Keratinocyte (primary cell): ENCODE results near the gene TNNT3. TPM values are rescaled to one million over a fixed set of nuclear protein-coding genes. Genes with fewer than 3 reads are reported as not detected.
A peak's percentile ranks its signal among the peaks of the same experiment; 100 is the strongest.

Experiments
- DNase-seq: peaks from one replicate; pipeline ENCODE4 v3.0.0-alpha.2; 2011; ENCODE audit warnings: low read depth, missing footprints, low spot score
- FAIRE-seq: peaks from 2 replicates; lab custom pipeline; 2011; peaks lifted over from hg19 to GRCh38; lab: Jason Lieb, UNC
- H2AFZ ChIP-seq: 2 replicates; pipeline ENCODE4 v1.6.0; 2012; ENCODE audit warnings: low read length, control low read depth, inconsistent platforms; ENCODE audit not compliant: control insufficient read depth
- H3K27ac ChIP-seq: 2 replicates; pipeline ENCODE4 v1.5.1; 2011; ENCODE audit warnings: low read length; ENCODE audit not compliant: control insufficient read depth, insufficient read depth
- H3K27me3 ChIP-seq: 3 replicates; pipeline ENCODE4 v1.6.0; 2011; ENCODE audit warnings: low read length; ENCODE audit not compliant: control insufficient read depth, insufficient read depth; ENCODE audit errors: extremely low read depth
- H3K36me3 ChIP-seq, 2 experiments: 2 replicates in 1 of 2; 3 replicates in 1 of 2; pipeline ENCODE4 v1.5.1; 2011; ENCODE audit warnings: low read length in 2 of 2, mild to moderate bottlenecking in 1 of 2; ENCODE audit not compliant: control insufficient read depth in 2 of 2, insufficient read depth in 2 of 2; ENCODE audit errors: extremely low read depth in 1 of 2
- H3K4me1 ChIP-seq: 3 replicates; pipeline ENCODE4 v1.5.1; 2011; ENCODE audit warnings: low read length; ENCODE audit not compliant: control insufficient read depth, insufficient read depth; ENCODE audit errors: extremely low read depth
- H3K4me2 ChIP-seq: 3 replicates; pipeline ENCODE4 v1.6.0; 2011; ENCODE audit warnings: low read depth, low read length; ENCODE audit not compliant: control insufficient read depth, insufficient read depth; ENCODE audit errors: extremely low read depth
- H3K4me3 ChIP-seq, 3 experiments: fragments of 200-600 bp in 1 of 3; sonication (generic) in 1 of 3; 2 replicates in 2 of 3; 3 replicates in 1 of 3; pipeline ENCODE4 v1.5.1; 2011 to 2016; ENCODE audit warnings: low read length in 3 of 3, mild to moderate bottlenecking in 3 of 3, control low read depth in 2 of 3, inconsistent platforms in 1 of 3, low read depth in 1 of 3, mixed read lengths in 1 of 3, mixed run types in 1 of 3, moderate library complexity in 1 of 3; ENCODE audit not compliant: control insufficient read depth in 2 of 3, insufficient read depth in 2 of 3; ENCODE audit errors: extremely low read depth in 1 of 3
- H3K79me2 ChIP-seq: 2 replicates; pipeline ENCODE4 v1.6.0; 2012; ENCODE audit warnings: low read length; ENCODE audit not compliant: control insufficient read depth, insufficient read depth
- H3K9ac ChIP-seq: 3 replicates; pipeline ENCODE4 v1.6.0; 2011; ENCODE audit warnings: low read length; ENCODE audit not compliant: control insufficient read depth, insufficient read depth; ENCODE audit errors: extremely low read depth
- H3K9me1 ChIP-seq: 3 replicates; pipeline ENCODE4 v1.6.0; 2011; ENCODE audit warnings: low read length; ENCODE audit not compliant: control insufficient read depth, insufficient read depth; ENCODE audit errors: extremely low read depth
- H3K9me3 ChIP-seq: 2 replicates; pipeline ENCODE4 v1.5.1; 2012; ENCODE audit warnings: low read depth, low read length; ENCODE audit not compliant: control insufficient read depth
- H4K20me1 ChIP-seq: 3 replicates; pipeline ENCODE4 v1.6.0; 2011; ENCODE audit warnings: low read length; ENCODE audit not compliant: control insufficient read depth, insufficient read depth; ENCODE audit errors: extremely low read depth
- CTCF ChIP-seq, 3 experiments: IDR thresholded peaks in 1 of 3; conservative IDR thresholded peaks in 1 of 3; optimal IDR thresholded peaks in 1 of 3; 2 replicates in 2 of 3; 3 replicates in 1 of 3; pipeline versions ENCODE3 to v1.5.1; 2011; ENCODE audit warnings: low read length in 3 of 3, mild to moderate bottlenecking in 3 of 3, moderate library complexity in 2 of 3, control low read depth in 1 of 3, inconsistent platforms in 1 of 3; ENCODE audit not compliant: insufficient read depth in 2 of 3; ENCODE audit errors: extremely low read depth in 1 of 3
- EZH2 ChIP-seq: IDR thresholded peaks from one replicate; pipeline ENCODE4 v1.6.1; 2012; ENCODE audit warnings: inconsistent platforms, mild to moderate bottlenecking, low read length, moderate library complexity
- dilution Hi-C: fragments of 300-500 bp; cut with MboI; formaldehyde crosslinking; loops from one replicate; pipeline ENCODE4 v1.7.0; 2020; ENCODE audit warnings: low sequenced_read_pairs; ENCODE audit not compliant: extremely low pct_ligation_motif_present
- polyA plus RNA-seq, 5 experiments: library from polyadenylated mRNA; depleted of rRNA in 3 of 5; stranded (reverse) in 3 of 5; stranded (forward) in 1 of 5; unstranded in 1 of 5; fragments of >200 nt; gene quantifications; 1 replicate in 1 of 5; 2 replicates in 3 of 5; 3 replicates in 1 of 5; pipeline versions ENCODE4 v1.2.1 to v1.2.3, GENCODE V29; 2011 to 2012; ENCODE audit warnings: missing spikeins in 2 of 5, low read depth in 1 of 5, low replicate concordance in 1 of 5

TNNT3 gene
- polyA plus RNA-seq, 1 donor (not counting 4 experiments of a cell fraction or from before 2014, with no cell fraction given): 0.09 TPM

GRCh38 chr11:1881442-1882264 is 37.9 kb upstream of the TNNT3 start:
- no peaks in the 10 kb centered on the region for H3K9me1 ChIP-seq
- no peak overlapping the region for H3K4me2 ChIP-seq
- no peaks in the 10 kb centered on the region for H4K20me1 ChIP-seq
- H3K9ac ChIP-seq: no peak overlapping the region
- TF ChIP-seq CTCF (optimal IDR thresholded peaks at IDR 0.05 in 1 of 3, IDR thresholded peaks at IDR 0.05 in 1 of 3, conservative IDR thresholded peaks at IDR 0.05 in 1 of 3; ENCODE audit: extremely low read depth in 1 of 3, insufficient read depth in 2 of 3, low read length in 3 of 3) (no peak), EZH2 (no peak)
- DNase-seq: no peak
- H3K27me3 ChIP-seq: peaks cover 6% of the 10 kb centered on the region
- H3K27ac ChIP-seq: no peak overlapping the region
- no peaks in the 10 kb centered on the region for H3K9me3 ChIP-seq
- peaks cover 12% of the 10 kb centered on the region for H3K4me1 ChIP-seq
- no peaks in the 10 kb centered on the region for H3K36me3 ChIP-seq
- H3K4me3 ChIP-seq: no peak overlapping the region
- H3K79me2 ChIP-seq: no peaks in the 10 kb centered on the region
- FAIRE-seq: no peak
- no peak overlapping the region for H2AFZ ChIP-seq
- dilution Hi-C loops: no loop called here

- no peaks in the 10 kb centered on the region for H3K79me2 ChIP-seq
Observed at GRCh38 chr11:1882265-1883238, 37.0 kb upstream of the TNNT3 start.

More at GRCh38 chr11:1882265-1883238, 37.0 kb upstream of the TNNT3 start:
- Histone ChIP-seq H2AFZ (no peak overlapping the region), H3K4me1 (peaks cover 7% of the 10 kb centered on the region), H3K9me3 (no peaks in the 10 kb centered on the region), H3K9ac (no peak overlapping the region), H3K4me3 (no peak overlapping the region), H4K20me1 (no peaks in the 10 kb centered on the region), H3K36me3 (no peaks in the 10 kb centered on the region), H3K27me3 (peaks cover 6% of the 10 kb centered on the region), H3K9me1 (no peaks in the 10 kb centered on the region), H3K27ac (no peak overlapping the region), H3K4me2 (no peak overlapping the region)
- DNase-seq (no peak), FAIRE-seq (no peak)
- dilution Hi-C loops: no loop called here
- TF ChIP-seq CTCF (optimal IDR thresholded peaks at IDR 0.05 in 1 of 3, IDR thresholded peaks at IDR 0.05 in 1 of 3, conservative IDR thresholded peaks at IDR 0.05 in 1 of 3; ENCODE audit: extremely low read depth in 1 of 3, insufficient read depth in 2 of 3, low read length in 3 of 3) (peak; percentile 71 to 98 (median 95)), EZH2 (no peak)
